Body of pancreas (tissue), 4 donors: Measurements from ENCODE around the gene GMDS. TPM values are rescaled to one million over a fixed set of nuclear protein-coding genes. Genes with fewer than 3 reads are reported as not detected.

Source experiments
- ATAC-seq: fragments of 150-250 bp; one replicate; pipeline ENCODE4 v1.9.1; 2016
- DNase-seq, 4 donors: peaks; one replicate each; pipeline ENCODE4 v3.0.0-alpha.2; 2019
- H3K27ac ChIP-seq, 4 donors: fragments of 200-600 bp; sonication (generic); 1 replicate in 3 of 4; 2 replicates in 1 of 4; pipeline versions ENCODE4 v1.5.1 to v1.6.1; 2016 to 2019; ENCODE audit warnings: mild to moderate bottlenecking in 1 of 4, mixed read lengths in 1 of 4, moderate library complexity in 1 of 4
- H3K27me3 ChIP-seq, 2 donors: fragments of 200-600 bp; sonication (generic); one replicate each; pipeline ENCODE4 v1.6.0; 2016; ENCODE audit warnings: mild to moderate bottlenecking in 1 of 2
- H3K36me3 ChIP-seq, 2 donors: fragments of 200-600 bp; sonication (generic); replicated peaks in 1 of 2; 2 replicates each; pipeline ENCODE4 v1.5.1; 2016; ENCODE audit warnings: low read depth in 2 of 2; ENCODE audit not compliant: insufficient read depth in 1 of 2
- H3K4me1 ChIP-seq: fragments of 200-600 bp; sonication (generic); one replicate; pipeline ENCODE4 v1.6.0; 2016
- H3K4me3 ChIP-seq, 2 donors: fragments of 200-600 bp; sonication (generic); 1 replicate in 1 of 2; 2 replicates in 1 of 2; pipeline ENCODE4 v1.5.1; 2016 to 2019
- H3K9me3 ChIP-seq, 3 donors: fragments of 200-600 bp; sonication (generic); 1 replicate in 2 of 3; 2 replicates in 1 of 3; pipeline ENCODE4 v1.5.1; 2016
- CTCF ChIP-seq, 7 experiments: fragments of 450-650 bp in 4 of 7; fragments of 200-600 bp in 3 of 7; sonication (generic) in 3 of 7; IDR thresholded peaks; one replicate each; pipeline ENCODE4 v1.5.1; 2016 to 2019; ENCODE audit warnings: antibody characterized with exemption in 7 of 7
- POLR2A ChIP-seq, 3 donors: fragments of 450-650 bp; IDR thresholded peaks; one replicate each; pipeline ENCODE4 v1.6.1; 2016; ENCODE audit warnings: antibody characterized with exemption in 3 of 3, mild to moderate bottlenecking in 2 of 3
- WGBS, 2 donors: methylation state at CpG; one replicate each; pipeline ENCODE4 v1.1.5; 2017; 5-methylcytosine and 5-hydroxymethylcytosine counted together
- intact Hi-C: fragments of 100-400 bp; cut with DNase I; formaldehyde crosslinking; loops from one replicate; pipeline ENCODE4 v1.15.1; 2023
- total RNA-seq, 2 donors: library from RNA; depleted of rRNA; stranded (reverse); fragments of >200 nt; gene quantifications; one replicate each; pipeline ENCODE4 v1.1.0, GENCODE V29; 2016

GMDS gene
- total RNA-seq, 2 donors from 2014 or later: 34.5 to 63.3 TPM

- no peaks in the 10 kb centered on the region for H3K9me3 ChIP-seq
- no peak for TF ChIP-seq CTCF (IDR thresholded peaks at IDR 0.05)
- no peak for TF ChIP-seq POLR2A (IDR thresholded peaks at IDR 0.05)
- intact Hi-C loops: no loop called here
- peaks cover 2% of the 10 kb centered on the region for H3K4me1 ChIP-seq
- 36 to 60% methylated on average over 46 to 53 of the region's 53 CpGs for WGBS, 2 donors
- no peaks in the 10 kb centered on the region for H3K27me3 ChIP-seq
- DNase-seq: no peak
- no peaks in the 10 kb centered on the region for H3K36me3 ChIP-seq
- ATAC-seq: peak; percentile 41
- H3K4me3 ChIP-seq: no peak overlapping the region
- H3K27ac ChIP-seq: no peak overlapping the region
These were observed 620.3 kb downstream of the GMDS start for GRCh38 chr6:1624851-1625781.

GRCh38 chr6:1624058-1624850, 621.2 kb downstream of the GMDS start:
- WGBS, 2 donors: 54 to 70% methylated on average over 45 to 60 of the region's 66 CpGs
- H3K27ac ChIP-seq: no peak overlapping the region
- H3K4me3 ChIP-seq: no peak overlapping the region
- H3K36me3 ChIP-seq: no peaks in the 10 kb centered on the region
- ATAC-seq (no peak), DNase-seq (no peak)
- H3K4me1 ChIP-seq: peaks cover 10% of the 10 kb centered on the region
- no peaks in the 10 kb centered on the region for H3K27me3 ChIP-seq
- TF ChIP-seq POLR2A (IDR thresholded peaks at IDR 0.05): no peak
- no peak for TF ChIP-seq CTCF (IDR thresholded peaks at IDR 0.05)
- no peaks in the 10 kb centered on the region for H3K9me3 ChIP-seq
- intact Hi-C loops: no loop called here

- peaks cover 10% of the 10 kb centered on the region for H3K4me1 ChIP-seq
- H3K27ac ChIP-seq: no peak overlapping the region
- intact Hi-C loops: no loop called here
- WGBS, 2 donors: 95 to 97% methylated on average over 12 of the region's 12 CpGs
- no peak for TF ChIP-seq POLR2A (IDR thresholded peaks at IDR 0.05)
- TF ChIP-seq CTCF (IDR thresholded peaks at IDR 0.05): no peak
- DNase-seq (no peak), ATAC-seq (no peak)
- H3K27me3 ChIP-seq: no peaks in the 10 kb centered on the region
- no peaks in the 10 kb centered on the region for H3K36me3 ChIP-seq
- H3K9me3 ChIP-seq: no peaks in the 10 kb centered on the region
- H3K4me3 ChIP-seq: no peak overlapping the region
These were observed 621.7 kb downstream of the GMDS start for GRCh38 chr6:1623769-1624057.

GRCh38 chr6:1622851-1623768, 622.3 kb downstream of the GMDS start:
- 95 to 97% methylated on average over 8 of the region's 8 CpGs for WGBS, 2 donors
- DNase-seq (no peak), ATAC-seq (no peak)
- Histone ChIP-seq H3K27me3 (no peaks in the 10 kb centered on the region), H3K36me3 (no peaks in the 10 kb centered on the region), H3K4me3 (no peak overlapping the region), H3K4me1 (peaks cover 10% of the 10 kb centered on the region), H3K9me3 (no peaks in the 10 kb centered on the region), H3K27ac (no peak overlapping the region)
- TF ChIP-seq POLR2A (IDR thresholded peaks at IDR 0.05): no peak
- no peak for TF ChIP-seq CTCF (IDR thresholded peaks at IDR 0.05)
- intact Hi-C loops: no loop called here
